ENCODE measurements around the gene NENF. TPM values are rescaled to one million over a fixed set of nuclear protein-coding genes. Genes with fewer than 3 reads are reported as not detected.

The NENF gene
- total RNA-seq, 2 experiments from 2014 or later: 27.7 to 35.4 TPM

DNA sequence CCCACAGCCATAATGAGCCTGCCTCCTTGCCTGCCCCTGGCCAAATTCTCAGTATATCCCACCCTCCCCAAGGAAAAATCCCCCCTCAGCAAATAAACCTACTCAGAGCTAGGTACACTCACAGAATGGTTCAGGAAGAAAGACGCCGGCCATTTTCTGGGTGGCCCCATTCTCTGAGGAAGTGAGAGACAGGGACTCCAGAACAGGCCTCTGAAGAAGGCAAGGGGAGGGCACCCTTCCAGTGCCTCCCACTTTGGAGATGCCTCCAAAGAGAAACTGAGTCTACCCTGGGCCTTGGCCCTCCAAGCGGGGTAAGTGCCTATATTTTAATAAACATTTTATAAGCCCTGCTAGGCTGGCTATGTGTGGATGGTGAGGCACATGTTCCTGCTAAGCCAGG is 20.3 kb upstream of the NENF start:
- ChIA-PET CTCF (no interaction called here), POLR2A (no interaction called here)
- ATAC-seq (no peak), DNase-seq (no peak)
- TF ChIP-seq CTCF (IDR thresholded peaks at IDR 0.05): no peak
- intact Hi-C loops (cut with micrococcal nuclease): no loop called here
- no peaks in the 10 kb centered on the region for H3K27me3 Mint-ChIP-seq
- no peak overlapping the region for H3K27ac Mint-ChIP-seq
- no peak overlapping the region for H3K4me3 Mint-ChIP-seq
- H3K9me3 Mint-ChIP-seq: no peaks in the 10 kb centered on the region
- peaks cover 28% of the 10 kb centered on the region for H3K4me1 Mint-ChIP-seq (ENCODE audit: low read depth)
- peaks cover 44% of the 10 kb centered on the region for H3K36me3 Mint-ChIP-seq (ENCODE audit: low read depth)

DNA sequence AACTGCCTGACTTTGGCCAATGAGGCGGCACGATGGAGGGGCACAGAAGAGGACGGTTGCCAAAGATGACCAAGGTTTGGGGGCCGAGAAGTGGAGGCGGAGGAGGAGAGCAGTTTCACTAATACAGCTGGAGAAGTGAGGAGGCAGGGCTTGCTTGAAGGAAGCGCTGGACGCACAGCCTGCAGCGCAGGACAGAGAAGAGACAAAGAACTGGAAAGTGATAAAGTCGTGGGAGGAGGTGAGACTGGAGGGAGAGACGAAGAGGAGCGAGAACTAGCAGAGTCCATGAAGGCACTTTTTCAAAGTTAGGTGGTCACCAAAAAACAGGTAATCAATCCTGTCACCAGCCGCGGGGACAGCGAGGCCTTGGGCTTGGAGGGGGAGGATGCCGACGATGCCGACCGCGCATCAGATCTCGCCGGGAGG is 18.8 kb upstream of the NENF start:
- Mint-ChIP-seq H3K4me3 (peak overlapping the region; percentile 94), H3K36me3 (ENCODE audit: low read depth) (peaks cover 36% of the 10 kb centered on the region), H3K27me3 (no peaks in the 10 kb centered on the region), H3K27ac (peak overlapping the region; percentile 0), H3K4me1 (ENCODE audit: low read depth) (peaks cover 28% of the 10 kb centered on the region), H3K9me3 (no peaks in the 10 kb centered on the region)
- no peak for TF ChIP-seq CTCF (IDR thresholded peaks at IDR 0.05)
- peak; percentile 8 for ATAC-seq
- POLR2A ChIA-PET: interaction anchor here (2.4 kb wide), 1 partner anchor 16 kb away, joined by 9 read pairs; no protein-coding TSS in a partner anchor
- intact Hi-C loops (cut with micrococcal nuclease): no loop called here
- DNase-seq: no peak
- CTCF ChIA-PET: interaction anchor here (0.6 to 2.3 kb wide), 3 partner anchors 14 to 133 kb away, joined by 3 to 17 read pairs (median 6); no protein-coding TSS in a partner anchor

GRCh38 chr1:212414328-212415106 is 18.2 kb upstream of the NENF start, which contains the start of gene PACC1:
PACC1 (minus strand) TSS chr1:212414886; CDS start chr1:212414757, 129 bp downstream.
- TF ChIP-seq CTCF (IDR thresholded peaks at IDR 0.05): no peak
- Mint-ChIP-seq H3K27ac (peak within 1 kb of the TSS; percentile 93), H3K27me3 (no peaks in the 10 kb centered on the region), H3K4me3 (peak within 1 kb of the TSS; percentile 94), H3K9me3 (no peaks in the 10 kb centered on the region), H3K4me1 (ENCODE audit: low read depth) (peaks cover 28% of the 10 kb centered on the region), H3K36me3 (ENCODE audit: low read depth) (peaks cover 30% of the 10 kb centered on the region)
- ATAC-seq (peak; percentile 99), DNase-seq (peak; percentile 97)
- intact Hi-C loops (cut with micrococcal nuclease): no loop called here
- POLR2A ChIA-PET: interaction anchor here (0.8 to 2.4 kb wide), 4 partner anchors 14 to 379 kb away, joined by 3 to 9 read pairs (median 6); partner anchors contain the start of gene NENF
- CTCF ChIA-PET: interaction anchor here (0.6 to 2.3 kb wide), 6 partner anchors 14 to 133 kb away, joined by 3 to 17 read pairs (median 4); no protein-coding TSS in a partner anchor

- Mint-ChIP-seq H3K4me3 (peak overlapping the region; percentile 94), H3K9me3 (no peaks in the 10 kb centered on the region), H3K36me3 (ENCODE audit: low read depth) (peaks cover 22% of the 10 kb centered on the region), H3K27me3 (no peaks in the 10 kb centered on the region), H3K4me1 (ENCODE audit: low read depth) (peaks cover 28% of the 10 kb centered on the region), H3K27ac (peak overlapping the region; percentile 93)
- intact Hi-C loops (cut with micrococcal nuclease): no loop called here
- ChIA-PET CTCF (interaction anchor here (0.6 to 2.3 kb wide), 5 partner anchors 13 to 62 kb away, joined by 3 to 17 read pairs (median 5); no protein-coding TSS in a partner anchor), POLR2A (interaction anchor here (0.8 to 2.4 kb wide), 5 partner anchors 13 to 379 kb away, joined by 3 to 9 read pairs (median 4); partner anchors contain the start of gene NENF)
- ATAC-seq: no peak
- no peak for TF ChIP-seq CTCF (IDR thresholded peaks at IDR 0.05)
- peak; percentile 22 for DNase-seq
Observed at GRCh38 chr1:212415107-212415841, 17.4 kb upstream of the NENF start.
